ENCODE results near the gene RNF130.

Gene RNF130

DNA sequence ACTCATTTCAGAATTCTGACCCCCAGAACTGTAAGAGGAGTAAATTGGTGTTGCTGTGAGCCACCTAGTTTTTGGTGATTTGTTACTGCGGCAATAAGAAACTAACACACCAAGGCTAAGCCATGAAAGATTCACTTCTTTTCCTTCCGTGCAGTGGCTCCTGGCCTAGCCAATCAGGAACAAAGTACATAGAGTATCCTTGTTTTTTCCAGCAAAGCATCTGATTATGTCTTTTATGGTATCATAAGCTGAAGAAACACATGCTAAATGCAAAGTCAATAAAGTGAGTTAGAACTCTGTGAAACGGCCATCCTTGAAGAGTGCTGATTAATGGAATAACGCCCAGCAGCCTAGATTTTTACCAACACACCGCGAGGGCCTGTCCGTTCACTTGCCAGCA, 11.4 kb downstream of the RNF130 start:
- H3K4me3 ChIP-seq (ENCODE audit: low read depth, low read length), result no peak overlapping the region
- TF ChIP-seq, protein P1, sequence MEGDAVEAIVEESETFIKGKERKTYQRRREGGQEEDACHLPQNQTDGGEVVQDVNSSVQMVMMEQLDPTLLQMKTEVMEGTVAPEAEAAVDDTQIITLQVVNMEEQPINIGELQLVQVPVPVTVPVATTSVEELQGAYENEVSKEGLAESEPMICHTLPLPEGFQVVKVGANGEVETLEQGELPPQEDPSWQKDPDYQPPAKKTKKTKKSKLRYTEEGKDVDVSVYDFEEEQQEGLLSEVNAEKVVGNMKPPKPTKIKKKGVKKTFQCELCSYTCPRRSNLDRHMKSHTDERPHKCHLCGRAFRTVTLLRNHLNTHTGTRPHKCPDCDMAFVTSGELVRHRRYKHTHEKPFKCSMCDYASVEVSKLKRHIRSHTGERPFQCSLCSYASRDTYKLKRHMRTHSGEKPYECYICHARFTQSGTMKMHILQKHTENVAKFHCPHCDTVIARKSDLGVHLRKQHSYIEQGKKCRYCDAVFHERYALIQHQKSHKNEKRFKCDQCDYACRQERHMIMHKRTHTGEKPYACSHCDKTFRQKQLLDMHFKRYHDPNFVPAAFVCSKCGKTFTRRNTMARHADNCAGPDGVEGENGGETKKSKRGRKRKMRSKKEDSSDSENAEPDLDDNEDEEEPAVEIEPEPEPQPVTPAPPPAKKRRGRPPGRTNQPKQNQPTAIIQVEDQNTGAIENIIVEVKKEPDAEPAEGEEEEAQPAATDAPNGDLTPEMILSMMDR (IDR thresholded peaks at IDR 0.05; ENCODE audit: low read depth, low read length), result no peak

DNA sequence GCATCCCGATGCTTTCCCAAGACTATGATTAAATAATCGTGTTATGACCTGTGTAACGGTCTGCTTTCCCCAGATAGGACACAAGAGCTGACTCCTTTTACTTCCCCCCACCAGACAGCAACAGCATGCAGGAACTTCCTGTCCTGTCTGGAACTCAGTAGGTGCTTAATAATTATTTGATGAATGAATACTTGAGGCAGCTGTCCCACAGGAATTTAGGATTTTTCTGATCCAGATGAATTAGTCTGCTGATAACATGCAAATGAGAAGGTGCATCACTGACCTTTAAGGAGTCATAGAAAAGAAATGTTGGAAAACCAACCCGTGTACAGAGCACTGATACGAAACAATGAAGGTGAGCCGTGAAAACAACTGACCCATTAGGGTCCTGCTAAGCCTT, 12.2 kb downstream of the RNF130 start:
- no peak overlapping the region for H3K4me3 ChIP-seq (ENCODE audit: low read depth, low read length)
- TF ChIP-seq, protein P1 (IDR thresholded peaks at IDR 0.05; ENCODE audit: low read depth, low read length), result no peak

DNA sequence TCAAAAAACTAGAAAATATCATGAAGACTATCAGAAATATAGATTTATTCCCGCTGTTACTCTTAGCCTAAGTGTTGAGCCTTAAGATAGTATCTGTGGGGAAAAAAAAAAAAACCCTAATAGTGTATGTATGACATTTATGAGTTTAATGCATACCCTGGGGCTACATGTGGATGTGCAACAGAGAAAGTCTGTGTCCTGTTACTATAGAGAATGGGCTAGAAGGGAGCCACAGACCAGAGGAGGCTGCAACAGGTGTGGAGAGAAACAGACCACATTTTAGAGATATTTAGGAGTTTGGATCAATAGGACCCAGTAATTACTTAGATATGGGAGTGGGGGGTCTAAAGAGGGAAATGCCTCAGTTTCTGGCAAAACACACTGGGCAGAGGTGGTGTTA, 15.4 kb downstream of the RNF130 start:
- TF ChIP-seq, protein P1 (IDR thresholded peaks at IDR 0.05; ENCODE audit: low read depth, low read length), result no peak

DNA sequence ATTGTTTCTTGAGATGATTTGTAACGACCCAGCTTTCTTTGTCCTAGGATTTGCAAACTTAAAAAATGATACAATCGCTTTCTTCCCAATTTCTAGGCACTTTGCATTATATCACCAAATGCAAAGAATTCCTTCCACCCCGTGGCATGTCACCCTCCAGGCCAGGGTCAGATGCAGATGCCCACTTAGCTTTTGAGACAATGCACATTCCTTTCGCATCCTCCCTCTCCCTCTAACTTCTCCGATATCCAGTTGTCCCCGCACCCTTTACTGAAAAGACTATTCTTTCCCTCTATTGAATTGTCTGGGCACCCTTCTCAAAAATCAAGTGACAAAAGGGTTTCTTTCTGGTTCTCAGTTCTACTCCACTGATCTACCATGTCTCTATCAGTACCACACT, 17.3 kb downstream of the RNF130 start:
- no peak overlapping the region for H3K4me3 ChIP-seq (ENCODE audit: low read depth, low read length)
- TF ChIP-seq, protein P1 (IDR thresholded peaks at IDR 0.05; ENCODE audit: low read depth, low read length), result no peak

More for the DNA sequence above, 15.4 kb downstream of the RNF130 start:
- H3K4me3 ChIP-seq (ENCODE audit: low read depth, low read length), result no peak overlapping the region

DNA sequence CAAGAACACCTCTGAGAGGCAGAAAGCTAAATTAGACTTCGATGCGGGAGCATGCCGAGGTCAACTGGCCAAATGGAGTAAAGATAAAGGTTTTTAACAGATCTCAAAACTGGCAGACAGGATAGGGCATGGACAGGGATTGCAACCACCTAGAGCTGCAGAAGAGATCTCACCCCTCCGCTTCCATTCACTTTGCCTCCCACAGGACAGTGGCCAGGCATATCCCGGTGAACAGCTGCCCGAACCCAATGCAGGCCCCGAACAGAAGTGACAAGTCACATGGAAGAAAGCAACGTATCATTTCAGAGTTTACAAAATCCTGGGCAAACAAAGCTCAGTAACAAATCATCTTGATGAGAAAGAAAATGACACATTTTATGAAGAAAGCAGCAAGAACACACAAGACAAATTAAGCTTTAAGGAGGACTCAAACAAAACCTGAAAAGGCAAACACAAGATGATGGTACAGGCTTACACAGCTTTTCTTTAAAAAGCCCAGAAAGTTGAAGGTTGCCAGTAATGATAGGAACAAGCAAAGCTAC, 18.4 kb downstream of the RNF130 start:
- TF ChIP-seq, protein P1 (IDR thresholded peaks at IDR 0.05; ENCODE audit: low read depth, low read length), result no peak

DNA sequence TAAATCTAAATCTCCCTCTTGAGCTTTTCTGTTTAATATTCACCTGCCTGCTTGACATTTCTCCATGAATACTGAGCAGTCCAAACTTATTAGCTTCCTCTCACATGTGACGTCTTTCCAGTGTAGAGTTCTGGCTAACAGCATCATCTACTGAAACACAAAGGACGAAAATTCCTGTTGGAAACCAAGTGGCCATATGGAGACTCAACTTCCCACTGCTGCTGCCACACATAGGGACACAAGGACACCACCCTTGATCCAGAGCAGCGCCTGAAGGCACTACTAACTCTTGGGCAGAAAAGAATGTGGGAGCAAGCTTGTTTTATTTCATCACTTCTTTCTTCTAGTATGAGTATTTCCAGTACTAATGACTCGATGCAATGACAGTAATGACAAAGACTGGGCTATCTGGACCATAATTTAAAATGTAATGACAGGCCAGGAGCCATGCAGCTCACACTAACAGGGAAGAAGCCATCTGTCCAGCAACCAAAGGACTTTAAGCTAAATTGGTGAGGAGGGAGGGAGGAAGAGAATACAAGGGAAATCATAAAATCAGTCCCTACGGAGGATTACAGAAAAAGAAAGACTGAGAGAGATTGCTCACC, 19.2 kb downstream of the RNF130 start:
- TF ChIP-seq, protein P1 (IDR thresholded peaks at IDR 0.05; ENCODE audit: low read depth, low read length), result no peak
- no peak overlapping the region for H3K4me3 ChIP-seq (ENCODE audit: low read depth, low read length)

More for the DNA sequence above, 18.4 kb downstream of the RNF130 start:
- H3K4me3 ChIP-seq (ENCODE audit: low read depth, low read length), result no peak overlapping the region

DNA sequence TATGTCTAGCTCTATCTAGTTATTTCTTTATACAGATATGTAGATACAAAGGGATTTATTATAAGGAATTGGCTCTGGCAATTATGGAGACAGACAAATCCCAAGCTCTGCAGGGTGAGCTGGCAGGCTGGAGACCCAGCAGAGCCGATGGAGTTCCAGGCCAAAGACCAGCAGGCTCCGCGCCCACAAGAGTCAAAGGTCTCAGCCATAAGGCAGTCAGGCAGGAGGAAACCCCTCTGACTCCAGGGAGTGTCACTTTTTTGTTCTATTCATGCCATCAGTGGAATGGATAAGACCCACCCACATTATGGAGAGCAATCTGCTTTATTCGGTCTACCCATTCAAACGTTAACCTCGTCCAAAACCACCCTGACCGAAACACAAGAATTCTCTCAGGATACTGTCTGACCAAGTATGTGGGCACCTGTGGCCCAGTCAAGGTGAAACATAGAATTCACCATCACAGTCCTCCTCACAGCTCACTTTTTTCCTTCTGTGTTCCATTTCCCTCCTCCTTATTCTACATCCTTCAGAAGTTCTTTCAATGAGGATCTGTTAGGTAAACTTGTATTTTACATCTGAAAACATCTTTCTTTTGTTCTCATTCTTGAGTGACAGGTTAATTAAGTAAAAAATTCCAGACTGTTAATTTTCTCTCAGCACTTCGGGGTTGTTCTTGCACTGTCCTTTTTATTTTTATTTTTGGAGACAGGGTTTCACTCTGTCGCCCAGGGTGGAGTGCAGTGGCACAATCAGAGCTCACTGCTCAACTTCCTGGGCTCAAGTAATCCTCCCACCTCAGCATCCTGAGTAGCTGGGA, 21.2 kb downstream of the RNF130 start:
- no peak overlapping the region for H3K4me3 ChIP-seq (ENCODE audit: low read depth, low read length)
- TF ChIP-seq, protein P1 (IDR thresholded peaks at IDR 0.05; ENCODE audit: low read depth, low read length), result no peak
